IMR-90 (cell line): Measurements from ENCODE around the gene RINT1.

Experiments
- BHLHE40 ChIP-seq: fragments of 150-350 bp; IDR thresholded peaks from 2 replicates; pipeline ENCODE4 v1.6.1; 2016; ENCODE audit warnings: mild to moderate bottlenecking, low read depth, low read length
- CEBPB ChIP-seq: IDR thresholded peaks from 2 replicates; pipeline ENCODE4 v1.6.1; 2012; ENCODE audit warnings: low read depth, low read length, improper control_type of control experiment
- CHD1 ChIP-seq: IDR thresholded peaks from 2 replicates; pipeline ENCODE4 v1.6.1; 2012; ENCODE audit warnings: low read depth, low read length, improper control_type of control experiment
- CTCF ChIP-seq: conservative IDR thresholded peaks from 2 replicates; pipeline ENCODE4 v1.5.1; 2012; ENCODE audit warnings: mild to moderate bottlenecking, low read depth, low read length, improper control_type of control experiment
- MAFK ChIP-seq: IDR thresholded peaks from 2 replicates; pipeline ENCODE4 v1.6.1; 2012; ENCODE audit warnings: low read depth, low read length, improper control_type of control experiment
- POLR2A ChIP-seq: IDR thresholded peaks from 2 replicates; pipeline ENCODE4 v1.6.1; 2012; ENCODE audit warnings: mild to moderate bottlenecking, low read depth, low read length
- RCOR1 ChIP-seq: IDR thresholded peaks from 2 replicates; pipeline ENCODE4 v1.6.1; 2012; ENCODE audit warnings: mild to moderate bottlenecking, low read length, improper control_type of control experiment; ENCODE audit not compliant: insufficient replicate concordance
- RFX5 ChIP-seq: IDR thresholded peaks from 2 replicates; pipeline ENCODE4 v1.8.0; 2012; ENCODE audit warnings: low read depth, mild to moderate bottlenecking, low read length, moderate library complexity
- SMC3 ChIP-seq: fragments of 150-350 bp; IDR thresholded peaks from 2 replicates; pipeline ENCODE4 v1.6.1; 2016; ENCODE audit warnings: low read depth, mild to moderate bottlenecking, antibody characterized with exemption, low read length, moderate library complexity

DNA sequence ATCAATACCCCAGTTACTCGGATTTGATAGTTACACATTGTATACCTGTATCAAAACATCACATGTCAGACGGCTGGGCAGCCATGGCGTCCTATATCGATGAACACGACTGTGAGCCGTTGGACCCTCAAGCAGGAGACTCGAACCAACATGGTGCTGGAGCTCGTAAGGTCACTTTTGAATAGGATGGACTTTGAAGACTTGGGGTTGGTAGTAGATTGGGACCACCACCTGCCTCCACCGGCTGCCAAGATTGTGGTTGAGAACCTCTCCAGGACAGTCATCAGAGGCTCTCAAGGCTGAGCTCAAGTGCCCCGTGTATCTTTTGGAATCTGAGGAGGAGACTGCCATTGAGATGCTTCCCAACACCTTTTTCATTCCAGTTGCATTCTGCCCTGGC lies 1.9 kb upstream of the RINT1 start:
- TF ChIP-seq CTCF (no peak), POLR2A (no peak), RCOR1 (no peak), CEBPB (no peak), CHD1 (no peak), SMC3 (no peak), BHLHE40 (no peak), RFX5 (no peak), MAFK (no peak)
